SK-N-SH treated with all-trans-retinoic acid at 6 μM for 48 hours (cell line): ENCODE results near the gene ELF5.

Experiments used
- ATAC-seq: fragments of 200-7000 bp; cut with Tn5 transposase; 3 replicates; pipeline ENCODE4 v1.9.1; 2020; ENCODE audit warnings: mild to moderate bottlenecking, moderate library complexity
- ARNTL ChIP-seq: fragments of 450-650 bp; formaldehyde crosslinking; IDR thresholded peaks from 2 replicates; pipeline ENCODE4 v1.5.0; 2020; ENCODE audit warnings: low read depth, mild to moderate bottlenecking, moderate library complexity, borderline replicate concordance
- BACH2 ChIP-seq: fragments of 250-450 bp; sonication (Bioruptor Pico); IDR thresholded peaks from 2 replicates; pipeline ENCODE4 v1.9.0; 2021; ENCODE audit warnings: mild to moderate bottlenecking, borderline replicate concordance
- CSDC2 ChIP-seq: fragments of 250-450 bp; sonication (Bioruptor Pico); IDR thresholded peaks from 2 replicates; pipeline ENCODE4 v1.5.0; 2020; ENCODE audit warnings: mild to moderate bottlenecking, moderate library complexity
- ESRRG ChIP-seq: fragments of 250-450 bp; sonication (Bioruptor Pico); IDR thresholded peaks from 2 replicates; pipeline ENCODE4 v1.6.1; 2021; ENCODE audit warnings: mild to moderate bottlenecking
- GLIS3 ChIP-seq: fragments of 250-450 bp; sonication (Bioruptor Pico); IDR thresholded peaks from 2 replicates; pipeline ENCODE4 v1.5.0; 2020; ENCODE audit warnings: mild to moderate bottlenecking, moderate library complexity
- ISL1 ChIP-seq: fragments of 250-450 bp; sonication (Bioruptor Pico); IDR thresholded peaks from 2 replicates; pipeline ENCODE4 v2.1.2; 2022; ENCODE audit warnings: mild to moderate bottlenecking, moderate library complexity
- OSR1 ChIP-seq: fragments of 250-450 bp; sonication (Bioruptor Pico); IDR thresholded peaks from 2 replicates; pipeline ENCODE4 v1.8.0; 2022; ENCODE audit warnings: moderate library complexity, mild to moderate bottlenecking, inconsistent platforms
- PPARA ChIP-seq: fragments of 250-450 bp; sonication (Bioruptor Pico); IDR thresholded peaks from 2 replicates; pipeline ENCODE4 v1.5.0; 2020; ENCODE audit warnings: mild to moderate bottlenecking, borderline replicate concordance
- RARB ChIP-seq: fragments of 250-450 bp; sonication (Bioruptor Pico); IDR thresholded peaks from 2 replicates; pipeline ENCODE4 v1.8.0; 2021; ENCODE audit warnings: mild to moderate bottlenecking, moderate library complexity
- SNAI2 ChIP-seq: fragments of 250-450 bp; sonication (Bioruptor Pico); IDR thresholded peaks from 2 replicates; pipeline ENCODE4 v1.5.0; 2020; ENCODE audit warnings: mild to moderate bottlenecking, moderate library complexity
- TCF4 ChIP-seq: fragments of 250-450 bp; sonication (Bioruptor Pico); IDR thresholded peaks from 2 replicates; pipeline ENCODE4 v1.8.0; 2021; ENCODE audit warnings: mild to moderate bottlenecking, moderate library complexity, borderline replicate concordance
- TOX ChIP-seq: fragments of 250-450 bp; sonication (Bioruptor Pico); IDR thresholded peaks from 2 replicates; pipeline ENCODE4 v1.8.0; 2021; ENCODE audit warnings: mild to moderate bottlenecking, moderate library complexity, borderline replicate concordance
- ZC3H10 ChIP-seq: fragments of 250-450 bp; sonication (Bioruptor Pico); IDR thresholded peaks from 2 replicates; pipeline ENCODE4 v1.5.1; 2021; ENCODE audit warnings: mild to moderate bottlenecking, moderate library complexity
- ZFP3 ChIP-seq: fragments of 250-450 bp; sonication (Bioruptor Pico); IDR thresholded peaks from 2 replicates; pipeline ENCODE4 v1.5.0; 2020; ENCODE audit warnings: mild to moderate bottlenecking, moderate library complexity
- ZFP30 ChIP-seq: fragments of 450-650 bp; formaldehyde crosslinking; IDR thresholded peaks from 2 replicates; pipeline ENCODE4 v1.5.0; 2022; ENCODE audit warnings: mild to moderate bottlenecking, moderate library complexity
- ZNF565 ChIP-seq: fragments of 450-650 bp; formaldehyde crosslinking; conservative IDR thresholded peaks from 2 replicates; pipeline ENCODE4 v1.5.0; 2020; ENCODE audit warnings: low read depth, mild to moderate bottlenecking, moderate library complexity
- ZNF70 ChIP-seq: fragments of 450-650 bp; formaldehyde crosslinking; IDR thresholded peaks from 2 replicates; pipeline ENCODE4 v1.5.0; 2020; ENCODE audit warnings: mild to moderate bottlenecking, moderate library complexity
- ZNF8 ChIP-seq: fragments of 450-650 bp; formaldehyde crosslinking; IDR thresholded peaks from 2 replicates; pipeline ENCODE4 v1.5.0; 2020; ENCODE audit warnings: mild to moderate bottlenecking, moderate library complexity
- TF ChIP-seq, protein P1 (sequence below): fragments of 250-450 bp; sonication (Bioruptor Pico); IDR thresholded peaks from 2 replicates; pipeline ENCODE4 v1.8.0; 2020; ENCODE audit warnings: mild to moderate bottlenecking, moderate library complexity, borderline replicate concordance
- TF ChIP-seq, protein P2 (sequence below): fragments of 250-450 bp; sonication (Bioruptor Pico); IDR thresholded peaks from 2 replicates; pipeline ENCODE4 v1.8.0; 2021; ENCODE audit warnings: low read depth, mild to moderate bottlenecking, moderate library complexity, borderline replicate concordance
- TF ChIP-seq, protein P3 (sequence below): fragments of 250-450 bp; sonication (Bioruptor Pico); IDR thresholded peaks from 2 replicates; pipeline ENCODE4 v1.5.1; 2020; ENCODE audit warnings: low read depth, mild to moderate bottlenecking, moderate library complexity
- TF ChIP-seq, protein P4 (sequence below): fragments of 250-450 bp; sonication (Bioruptor Pico); IDR thresholded peaks from 2 replicates; pipeline ENCODE4 v1.5.1; 2021; ENCODE audit warnings: mild to moderate bottlenecking, moderate library complexity

Gene ELF5

DNA sequence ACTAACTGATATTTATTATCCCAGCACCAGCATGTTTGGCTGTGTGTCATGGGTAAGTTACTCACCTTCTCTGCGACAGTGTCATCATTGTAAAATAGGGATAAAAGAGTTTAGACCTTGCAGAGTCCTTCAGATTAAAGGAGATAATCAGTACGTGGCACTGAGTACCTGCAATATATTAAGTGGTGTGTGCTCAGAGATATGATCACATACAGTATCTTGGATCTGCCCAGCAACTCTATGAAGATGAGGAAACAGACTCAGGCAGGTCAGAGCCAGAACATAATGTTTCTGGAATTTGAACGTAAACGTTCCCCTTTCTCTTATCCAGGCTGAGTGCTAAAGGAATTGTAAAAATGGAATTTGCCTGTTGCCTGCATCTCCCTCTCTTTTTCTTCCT, 46.9 kb upstream of the ELF5 start:
- no peak for ATAC-seq
- TF ChIP-seq OSR1 (CRISPR knock-in tag) (no peak), ZNF8 (CRISPR knock-in tag) (no peak), ZFP30 (CRISPR knock-in tag) (no peak), SNAI2 (no peak), TCF4 (CRISPR knock-in tag) (no peak), ZFP3 (no peak), PPARA (no peak), BACH2 (CRISPR knock-in tag) (no peak), TOX (CRISPR knock-in tag) (no peak), CSDC2 (no peak), ESRRG (CRISPR knock-in tag) (no peak), ZC3H10 (CRISPR knock-in tag) (no peak), RARB (CRISPR knock-in tag) (no peak), ARNTL (CRISPR knock-in tag) (no peak), ZNF70 (no peak)
- TF ChIP-seq, protein P1, sequence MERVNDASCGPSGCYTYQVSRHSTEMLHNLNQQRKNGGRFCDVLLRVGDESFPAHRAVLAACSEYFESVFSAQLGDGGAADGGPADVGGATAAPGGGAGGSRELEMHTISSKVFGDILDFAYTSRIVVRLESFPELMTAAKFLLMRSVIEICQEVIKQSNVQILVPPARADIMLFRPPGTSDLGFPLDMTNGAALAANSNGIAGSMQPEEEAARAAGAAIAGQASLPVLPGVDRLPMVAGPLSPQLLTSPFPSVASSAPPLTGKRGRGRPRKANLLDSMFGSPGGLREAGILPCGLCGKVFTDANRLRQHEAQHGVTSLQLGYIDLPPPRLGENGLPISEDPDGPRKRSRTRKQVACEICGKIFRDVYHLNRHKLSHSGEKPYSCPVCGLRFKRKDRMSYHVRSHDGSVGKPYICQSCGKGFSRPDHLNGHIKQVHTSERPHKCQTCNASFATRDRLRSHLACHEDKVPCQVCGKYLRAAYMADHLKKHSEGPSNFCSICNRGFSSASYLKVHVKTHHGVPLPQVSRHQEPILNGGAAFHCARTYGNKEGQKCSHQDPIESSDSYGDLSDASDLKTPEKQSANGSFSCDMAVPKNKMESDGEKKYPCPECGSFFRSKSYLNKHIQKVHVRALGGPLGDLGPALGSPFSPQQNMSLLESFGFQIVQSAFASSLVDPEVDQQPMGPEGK (CRISPR knock-in tag): no peak
- TF ChIP-seq, protein P2, sequence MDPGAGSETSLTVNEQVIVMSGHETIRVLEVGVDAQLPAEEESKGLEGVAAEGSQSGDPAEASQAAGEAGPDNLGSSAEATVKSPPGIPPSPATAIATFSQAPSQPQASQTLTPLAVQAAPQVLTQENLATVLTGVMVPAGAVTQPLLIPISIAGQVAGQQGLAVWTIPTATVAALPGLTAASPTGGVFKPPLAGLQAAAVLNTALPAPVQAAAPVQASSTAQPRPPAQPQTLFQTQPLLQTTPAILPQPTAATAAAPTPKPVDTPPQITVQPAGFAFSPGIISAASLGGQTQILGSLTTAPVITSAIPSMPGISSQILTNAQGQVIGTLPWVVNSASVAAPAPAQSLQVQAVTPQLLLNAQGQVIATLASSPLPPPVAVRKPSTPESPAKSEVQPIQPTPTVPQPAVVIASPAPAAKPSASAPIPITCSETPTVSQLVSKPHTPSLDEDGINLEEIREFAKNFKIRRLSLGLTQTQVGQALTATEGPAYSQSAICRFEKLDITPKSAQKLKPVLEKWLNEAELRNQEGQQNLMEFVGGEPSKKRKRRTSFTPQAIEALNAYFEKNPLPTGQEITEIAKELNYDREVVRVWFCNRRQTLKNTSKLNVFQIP (CRISPR knock-in tag): no peak
- TF ChIP-seq, protein P3, sequence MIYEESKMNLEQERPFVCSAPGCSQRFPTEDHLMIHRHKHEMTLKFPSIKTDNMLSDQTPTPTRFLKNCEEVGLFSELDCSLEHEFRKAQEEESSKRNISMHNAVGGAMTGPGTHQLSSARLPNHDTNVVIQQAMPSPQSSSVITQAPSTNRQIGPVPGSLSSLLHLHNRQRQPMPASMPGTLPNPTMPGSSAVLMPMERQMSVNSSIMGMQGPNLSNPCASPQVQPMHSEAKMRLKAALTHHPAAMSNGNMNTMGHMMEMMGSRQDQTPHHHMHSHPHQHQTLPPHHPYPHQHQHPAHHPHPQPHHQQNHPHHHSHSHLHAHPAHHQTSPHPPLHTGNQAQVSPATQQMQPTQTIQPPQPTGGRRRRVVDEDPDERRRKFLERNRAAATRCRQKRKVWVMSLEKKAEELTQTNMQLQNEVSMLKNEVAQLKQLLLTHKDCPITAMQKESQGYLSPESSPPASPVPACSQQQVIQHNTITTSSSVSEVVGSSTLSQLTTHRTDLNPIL: no peak
- TF ChIP-seq, protein P4, sequence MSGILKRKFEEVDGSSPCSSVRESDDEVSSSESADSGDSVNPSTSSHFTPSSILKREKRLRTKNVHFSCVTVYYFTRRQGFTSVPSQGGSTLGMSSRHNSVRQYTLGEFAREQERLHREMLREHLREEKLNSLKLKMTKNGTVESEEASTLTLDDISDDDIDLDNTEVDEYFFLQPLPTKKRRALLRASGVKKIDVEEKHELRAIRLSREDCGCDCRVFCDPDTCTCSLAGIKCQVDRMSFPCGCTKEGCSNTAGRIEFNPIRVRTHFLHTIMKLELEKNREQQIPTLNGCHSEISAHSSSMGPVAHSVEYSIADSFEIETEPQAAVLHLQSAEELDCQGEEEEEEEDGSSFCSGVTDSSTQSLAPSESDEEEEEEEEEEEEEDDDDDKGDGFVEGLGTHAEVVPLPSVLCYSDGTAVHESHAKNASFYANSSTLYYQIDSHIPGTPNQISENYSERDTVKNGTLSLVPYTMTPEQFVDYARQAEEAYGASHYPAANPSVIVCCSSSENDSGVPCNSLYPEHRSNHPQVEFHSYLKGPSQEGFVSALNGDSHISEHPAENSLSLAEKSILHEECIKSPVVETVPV (CRISPR knock-in tag): no peak

DNA sequence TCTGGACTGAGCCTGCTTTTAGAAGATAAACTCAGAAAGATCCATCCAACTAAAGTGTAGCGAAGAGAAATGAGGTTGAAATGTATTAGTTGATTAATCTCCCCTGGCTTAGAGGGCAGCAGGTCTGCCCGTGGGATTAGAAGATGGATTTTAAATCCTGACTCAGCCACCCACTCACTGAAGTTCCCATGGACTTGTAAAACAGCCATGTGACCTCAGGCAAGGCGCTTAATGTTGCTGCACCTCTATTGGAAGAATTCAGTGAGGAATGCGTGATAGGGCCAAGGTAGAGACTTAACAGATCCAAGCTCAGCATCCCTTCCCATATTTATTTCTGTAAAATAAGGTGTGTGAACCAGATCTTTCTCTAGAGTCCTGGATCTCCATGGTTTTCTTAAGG, 45.1 kb upstream of the ELF5 start:
- ATAC-seq: no peak
- no peak for TF ChIP-seq TCF4 (CRISPR knock-in tag)
- no peak for TF ChIP-seq GLIS3 (CRISPR knock-in tag)
- TF ChIP-seq PPARA: no peak
- TF ChIP-seq TOX (CRISPR knock-in tag): no peak
- TF ChIP-seq, protein P3: no peak
- TF ChIP-seq CSDC2: no peak
- TF ChIP-seq ARNTL (CRISPR knock-in tag): no peak
- TF ChIP-seq RARB (CRISPR knock-in tag): no peak
- TF ChIP-seq ISL1: no peak
- no peak for TF ChIP-seq OSR1 (CRISPR knock-in tag)
- no peak for TF ChIP-seq ZC3H10 (CRISPR knock-in tag)
- no peak for TF ChIP-seq ZNF565
- TF ChIP-seq, protein P2 (CRISPR knock-in tag): no peak
- no peak for TF ChIP-seq ZFP3
- TF ChIP-seq, protein P4 (CRISPR knock-in tag): no peak
- TF ChIP-seq SNAI2: no peak
- no peak for TF ChIP-seq ESRRG (CRISPR knock-in tag)
